Activated naive CD8-positive, alpha-beta T cell (primary cell): Measurements from ENCODE around the gene XPNPEP2.

ENCODE experiments used
- H3K27ac Mint-ChIP-seq: one replicate; pipeline ENCODE4 v1.8.0; 2021; ENCODE audit warnings: mixed read lengths
- H3K27me3 Mint-ChIP-seq: one replicate; pipeline ENCODE4 v1.8.0; 2021; ENCODE audit warnings: mixed read lengths
- H3K36me3 Mint-ChIP-seq: one replicate; pipeline ENCODE4 v1.8.0; 2021; ENCODE audit warnings: mixed read lengths
- H3K4me1 Mint-ChIP-seq: one replicate; pipeline ENCODE4 v1.8.0; 2021; ENCODE audit warnings: low read depth, mixed read lengths
- H3K4me3 Mint-ChIP-seq: one replicate; pipeline ENCODE4 v1.8.0; 2021; ENCODE audit warnings: mild to moderate bottlenecking, mixed read lengths
- H3K9me3 Mint-ChIP-seq: one replicate; pipeline ENCODE4 v1.8.0; 2021; ENCODE audit warnings: low read depth, mixed read lengths

XPNPEP2 gene

GRCh38 chrX:129808158-129808828 is 69.5 kb downstream of the XPNPEP2 start:
- Mint-ChIP-seq H3K27me3 (no peaks in the 10 kb centered on the region), H3K4me3 (no peak overlapping the region), H3K9me3 (no peaks in the 10 kb centered on the region), H3K27ac (peak overlapping the region; percentile 56), H3K4me1 (peaks cover 17% of the 10 kb centered on the region), H3K36me3 (peaks cover 14% of the 10 kb centered on the region)

DNA sequence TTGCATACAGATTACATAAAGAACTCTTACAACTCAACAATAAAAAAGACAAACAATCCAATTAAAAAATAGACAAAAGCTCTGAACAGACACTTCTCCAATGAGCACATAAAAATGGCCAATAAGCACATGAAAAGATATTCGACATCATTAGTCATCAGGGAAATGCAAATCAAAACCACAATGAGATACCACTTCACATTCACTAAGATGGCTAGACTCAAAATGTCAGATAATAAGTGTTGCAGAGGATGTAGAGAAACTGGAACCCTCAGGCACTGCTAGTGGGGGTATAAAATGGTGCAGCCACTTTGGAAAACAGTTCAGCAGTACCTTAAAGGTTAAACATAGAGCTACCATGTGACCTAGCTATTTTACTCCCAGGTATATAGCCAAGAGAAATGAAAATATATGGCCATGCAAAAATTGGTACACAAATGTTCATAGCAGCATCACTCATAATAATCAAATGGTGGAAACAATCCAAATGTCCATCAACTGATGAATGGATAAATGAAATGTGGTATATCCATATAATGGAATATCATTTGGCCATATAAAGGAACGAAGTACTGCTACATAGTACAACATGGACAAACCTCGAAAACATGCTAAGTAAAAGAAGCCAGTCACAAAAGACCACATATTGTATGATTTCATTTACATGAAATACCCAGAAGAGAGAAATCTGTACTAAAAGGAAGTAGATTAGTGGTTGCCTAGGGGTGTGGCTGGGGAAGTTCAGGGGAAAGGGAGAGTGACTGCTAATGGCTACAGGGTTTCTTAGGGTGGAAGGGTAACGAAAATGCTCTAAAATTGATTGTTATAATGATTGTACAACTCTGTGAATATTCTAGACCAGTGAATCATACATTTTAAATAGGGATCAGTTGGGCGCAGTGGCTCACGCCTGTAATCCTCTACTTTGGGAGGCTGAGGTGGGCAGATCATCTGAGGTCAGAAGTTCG is 70.3 kb downstream of the XPNPEP2 start:
- Mint-ChIP-seq H3K27ac (peak overlapping the region; percentile 56), H3K4me3 (peak overlapping the region; percentile 4), H3K9me3 (no peaks in the 10 kb centered on the region)

DNA sequence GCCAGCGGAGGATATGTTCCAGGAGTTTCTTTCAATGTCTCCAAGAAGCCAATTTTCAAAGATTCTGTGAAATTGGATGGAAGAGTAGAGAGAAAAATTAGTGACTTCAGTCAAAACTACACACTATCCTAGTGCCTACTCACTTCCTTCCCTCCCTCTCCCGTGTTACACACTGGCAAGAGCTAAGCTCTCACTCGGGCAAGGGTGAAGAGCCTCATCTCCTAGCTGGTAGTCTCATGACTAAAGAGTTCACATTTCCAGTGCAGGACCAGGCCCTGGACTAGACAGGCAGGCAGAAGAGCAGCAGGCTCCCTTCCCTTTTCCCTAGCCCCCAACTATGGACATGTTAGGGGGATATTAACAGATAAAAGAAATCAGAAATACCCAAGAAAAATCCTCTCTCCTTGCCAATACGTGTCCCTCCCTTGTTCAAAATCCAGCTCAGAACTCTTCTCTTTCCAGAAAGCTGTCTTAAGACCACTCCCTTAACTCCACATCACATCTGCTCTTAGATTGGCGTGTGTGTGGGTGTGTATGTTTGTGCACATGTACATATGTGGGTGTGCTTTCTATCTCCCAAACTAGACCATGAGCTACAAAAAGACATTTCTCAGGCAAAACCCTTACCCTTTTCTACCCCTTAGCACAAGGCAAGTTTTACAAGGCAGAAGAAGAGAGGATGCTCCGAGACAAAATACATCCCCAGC is 75.0 kb downstream of the XPNPEP2 start:
- no peak overlapping the region for H3K27ac Mint-ChIP-seq
- no peak overlapping the region for H3K4me3 Mint-ChIP-seq
- peaks cover 14% of the 10 kb centered on the region for H3K36me3 Mint-ChIP-seq
- H3K27me3 Mint-ChIP-seq: no peaks in the 10 kb centered on the region
- no peaks in the 10 kb centered on the region for H3K9me3 Mint-ChIP-seq
- peaks cover 7% of the 10 kb centered on the region for H3K4me1 Mint-ChIP-seq

More for the DNA sequence above, 70.3 kb downstream of the XPNPEP2 start:
- peaks cover 11% of the 10 kb centered on the region for H3K36me3 Mint-ChIP-seq
- no peaks in the 10 kb centered on the region for H3K27me3 Mint-ChIP-seq
- peaks cover 17% of the 10 kb centered on the region for H3K4me1 Mint-ChIP-seq

DNA sequence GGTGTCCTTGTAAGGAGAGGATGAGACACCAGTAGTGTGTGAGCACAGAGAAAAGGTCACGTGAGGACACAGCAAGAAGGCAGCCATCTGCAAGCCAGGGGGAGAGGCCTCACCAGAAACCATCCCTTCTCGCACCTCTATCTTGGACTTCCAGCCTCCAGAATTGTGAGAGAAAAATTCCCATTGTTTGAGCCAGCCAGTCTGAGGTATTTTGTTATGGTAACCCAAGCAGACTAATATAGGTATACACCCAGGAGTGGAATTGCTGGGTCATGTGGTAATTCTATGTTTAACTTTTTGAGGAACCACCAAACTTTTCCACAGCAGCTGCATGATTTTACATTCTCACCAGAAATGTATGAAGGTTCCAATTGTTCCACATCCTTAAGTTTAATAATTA is 79.3 kb downstream of the XPNPEP2 start:
- Mint-ChIP-seq H3K27me3 (no peaks in the 10 kb centered on the region), H3K4me1 (peaks cover under 1% of the 10 kb centered on the region), H3K27ac (no peak overlapping the region), H3K9me3 (no peaks in the 10 kb centered on the region), H3K4me3 (no peak overlapping the region), H3K36me3 (peaks cover 3% of the 10 kb centered on the region)
